Fibroblast of lung (primary cell): ENCODE data around the gene NR2F2. TPM values are rescaled to one million over a fixed set of nuclear protein-coding genes. Genes with fewer than 3 reads are reported as not detected.

Source experiments
- DNase-seq, 2 donors: peaks; one replicate each; pipeline versions ENCODE4 v3.0.0 to v3.0.0-alpha.2; 2010; ENCODE audit warnings: low read depth in 2 of 2
- H2AFZ ChIP-seq: 2 replicates; pipeline ENCODE4 v1.5.1; 2012; ENCODE audit warnings: low read length, control low read depth, inconsistent platforms
- H3K27ac ChIP-seq: 2 replicates; pipeline ENCODE4 v1.5.1; 2011; ENCODE audit warnings: low read length, control low read depth; ENCODE audit not compliant: insufficient read depth
- H3K27me3 ChIP-seq: 2 replicates; pipeline ENCODE4 v1.5.1; 2011; ENCODE audit warnings: mild to moderate bottlenecking, low read length; ENCODE audit not compliant: control insufficient read depth, insufficient read depth
- H3K36me3 ChIP-seq: 2 replicates; pipeline ENCODE4 v1.5.1; 2011; ENCODE audit warnings: low read length; ENCODE audit not compliant: control insufficient read depth, insufficient read depth
- H3K4me1 ChIP-seq: 2 replicates; pipeline ENCODE4 v1.5.1; 2011; ENCODE audit warnings: low read length; ENCODE audit not compliant: control insufficient read depth, insufficient read depth; ENCODE audit errors: extremely low read depth
- H3K4me2 ChIP-seq: 2 replicates; pipeline ENCODE4 v1.5.1; 2011; ENCODE audit warnings: low read length, control low read depth; ENCODE audit not compliant: insufficient read depth; ENCODE audit errors: extremely low read depth
- H3K4me3 ChIP-seq, 4 experiments: fragments of 200-600 bp in 1 of 4; sonication (generic) in 1 of 4; replicated peaks in 1 of 4; 2 replicates each; pipeline ENCODE4 v1.5.1; 2011 to 2016; ENCODE audit warnings: low read length in 4 of 4, low read depth in 3 of 4, mild to moderate bottlenecking in 3 of 4, control low read depth in 2 of 4, inconsistent platforms in 1 of 4, mixed read lengths in 1 of 4; ENCODE audit not compliant: insufficient read depth in 1 of 4; ENCODE audit errors: control extremely low read depth in 1 of 4
- H3K79me2 ChIP-seq: 2 replicates; pipeline ENCODE4 v1.5.1; 2012; ENCODE audit warnings: mild to moderate bottlenecking, low read length, inconsistent platforms; ENCODE audit not compliant: control insufficient read depth, insufficient read depth
- H3K9ac ChIP-seq: 2 replicates; pipeline ENCODE4 v1.5.1; 2011; ENCODE audit warnings: mild to moderate bottlenecking, low read length, control low read depth; ENCODE audit not compliant: insufficient read depth
- H3K9me3 ChIP-seq: 2 replicates; pipeline ENCODE4 v1.5.1; 2012; ENCODE audit warnings: low read depth, low read length; ENCODE audit not compliant: control insufficient read depth, insufficient read depth
- H4K20me1 ChIP-seq: 2 replicates; pipeline ENCODE4 v1.5.1; 2011; ENCODE audit warnings: low read length; ENCODE audit not compliant: control insufficient read depth, insufficient read depth; ENCODE audit errors: extremely low read depth
- EZH2 ChIP-seq: IDR thresholded peaks from 2 replicates; pipeline ENCODE4 v1.5.1; 2012; ENCODE audit warnings: low read length, control low read depth, mild to moderate bottlenecking; ENCODE audit errors: missing control alignments
- polyA plus RNA-seq, 2 donors: library from polyadenylated mRNA; depleted of rRNA in 1 of 2; stranded (reverse) in 1 of 2; unstranded in 1 of 2; fragments of >200 nt; gene quantifications; 2 replicates each; pipeline ENCODE4 v1.2.1, GENCODE V29; 2011 to 2012; ENCODE audit warnings: missing spikeins in 1 of 2
- total RNA-seq: library from RNA; depleted of rRNA; stranded (reverse); fragments of >200 nt; gene quantifications from 2 replicates; pipeline ENCODE4 v1.2.1, GENCODE V29; 2014
- TF ChIP-seq, protein P1 (sequence below), 2 donors: IDR thresholded peaks in 1 of 2; conservative IDR thresholded peaks in 1 of 2; 1 replicate in 1 of 2; 2 replicates in 1 of 2; pipeline ENCODE4 v1.5.1; 2011 to 2012; ENCODE audit warnings: low read length in 2 of 2, control low read depth in 1 of 2, inconsistent platforms in 1 of 2, low read depth in 1 of 2, mild to moderate bottlenecking in 1 of 2

NR2F2 gene
- total and polyA plus RNA-seq, 2 donors (not counting 1 experiment from before 2014, with no cell fraction given) = 15.7 to 130 TPM

DNA sequence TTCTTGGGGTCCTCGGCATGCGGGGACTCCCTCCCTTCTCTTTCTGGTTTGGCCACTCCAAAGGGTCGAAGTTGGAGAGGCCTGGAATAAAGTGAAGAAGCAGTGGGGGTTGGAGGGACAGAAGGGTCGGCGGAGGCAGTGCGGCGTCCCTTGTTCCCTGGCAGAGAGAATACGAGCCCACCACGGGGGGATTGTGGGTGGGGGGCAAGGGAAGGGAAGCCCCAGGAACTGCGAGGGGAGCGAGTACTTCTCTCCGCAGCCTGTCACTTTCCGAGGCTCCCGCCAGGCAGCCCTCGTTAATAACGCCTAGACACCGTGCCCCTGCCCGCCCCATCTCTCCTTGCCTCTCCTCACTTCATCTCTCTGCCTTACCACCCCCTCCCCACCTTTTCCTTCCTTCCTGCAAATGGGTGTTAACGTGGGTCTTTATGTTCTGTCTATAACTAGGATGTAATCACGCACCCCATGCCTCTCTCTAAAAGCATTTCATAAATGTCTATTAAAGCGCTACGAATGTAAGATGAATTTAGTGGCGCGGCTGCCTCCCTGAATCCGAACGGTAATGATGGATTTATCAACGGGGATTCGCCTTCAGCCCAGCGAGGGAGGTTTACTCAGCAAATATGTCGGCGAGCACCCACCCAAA is 13.7 kb downstream of the NR2F2 start:
- peaks cover 99% of the 10 kb centered on the region for H3K79me2 ChIP-seq
- no peaks in the 10 kb centered on the region for H4K20me1 ChIP-seq
- peaks cover 13% of the 10 kb centered on the region for H3K36me3 ChIP-seq
- peak overlapping the region; percentile 70 for H3K9ac ChIP-seq
- peak overlapping the region; percentile 94 for H3K4me2 ChIP-seq
- no peak overlapping the region for H2AFZ ChIP-seq
- H3K9me3 ChIP-seq = no peaks in the 10 kb centered on the region
- H3K27me3 ChIP-seq = no peaks in the 10 kb centered on the region
- TF ChIP-seq, protein P1, sequence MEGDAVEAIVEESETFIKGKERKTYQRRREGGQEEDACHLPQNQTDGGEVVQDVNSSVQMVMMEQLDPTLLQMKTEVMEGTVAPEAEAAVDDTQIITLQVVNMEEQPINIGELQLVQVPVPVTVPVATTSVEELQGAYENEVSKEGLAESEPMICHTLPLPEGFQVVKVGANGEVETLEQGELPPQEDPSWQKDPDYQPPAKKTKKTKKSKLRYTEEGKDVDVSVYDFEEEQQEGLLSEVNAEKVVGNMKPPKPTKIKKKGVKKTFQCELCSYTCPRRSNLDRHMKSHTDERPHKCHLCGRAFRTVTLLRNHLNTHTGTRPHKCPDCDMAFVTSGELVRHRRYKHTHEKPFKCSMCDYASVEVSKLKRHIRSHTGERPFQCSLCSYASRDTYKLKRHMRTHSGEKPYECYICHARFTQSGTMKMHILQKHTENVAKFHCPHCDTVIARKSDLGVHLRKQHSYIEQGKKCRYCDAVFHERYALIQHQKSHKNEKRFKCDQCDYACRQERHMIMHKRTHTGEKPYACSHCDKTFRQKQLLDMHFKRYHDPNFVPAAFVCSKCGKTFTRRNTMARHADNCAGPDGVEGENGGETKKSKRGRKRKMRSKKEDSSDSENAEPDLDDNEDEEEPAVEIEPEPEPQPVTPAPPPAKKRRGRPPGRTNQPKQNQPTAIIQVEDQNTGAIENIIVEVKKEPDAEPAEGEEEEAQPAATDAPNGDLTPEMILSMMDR (conservative IDR thresholded peaks at IDR 0.05 in 1 of 2, IDR thresholded peaks at IDR 0.05 in 1 of 2; ENCODE audit: low read depth in 1 of 2, low read length in 2 of 2) = no peak
- no peak for TF ChIP-seq EZH2
- H3K4me3 ChIP-seq = peak overlapping the region; percentile 40 to 100 (median 58)
- peak in 1 of 2 donors; percentile 43 for DNase-seq
- peaks cover 9% of the 10 kb centered on the region for H3K4me1 ChIP-seq
- peak overlapping the region; percentile 85 for H3K27ac ChIP-seq

DNA sequence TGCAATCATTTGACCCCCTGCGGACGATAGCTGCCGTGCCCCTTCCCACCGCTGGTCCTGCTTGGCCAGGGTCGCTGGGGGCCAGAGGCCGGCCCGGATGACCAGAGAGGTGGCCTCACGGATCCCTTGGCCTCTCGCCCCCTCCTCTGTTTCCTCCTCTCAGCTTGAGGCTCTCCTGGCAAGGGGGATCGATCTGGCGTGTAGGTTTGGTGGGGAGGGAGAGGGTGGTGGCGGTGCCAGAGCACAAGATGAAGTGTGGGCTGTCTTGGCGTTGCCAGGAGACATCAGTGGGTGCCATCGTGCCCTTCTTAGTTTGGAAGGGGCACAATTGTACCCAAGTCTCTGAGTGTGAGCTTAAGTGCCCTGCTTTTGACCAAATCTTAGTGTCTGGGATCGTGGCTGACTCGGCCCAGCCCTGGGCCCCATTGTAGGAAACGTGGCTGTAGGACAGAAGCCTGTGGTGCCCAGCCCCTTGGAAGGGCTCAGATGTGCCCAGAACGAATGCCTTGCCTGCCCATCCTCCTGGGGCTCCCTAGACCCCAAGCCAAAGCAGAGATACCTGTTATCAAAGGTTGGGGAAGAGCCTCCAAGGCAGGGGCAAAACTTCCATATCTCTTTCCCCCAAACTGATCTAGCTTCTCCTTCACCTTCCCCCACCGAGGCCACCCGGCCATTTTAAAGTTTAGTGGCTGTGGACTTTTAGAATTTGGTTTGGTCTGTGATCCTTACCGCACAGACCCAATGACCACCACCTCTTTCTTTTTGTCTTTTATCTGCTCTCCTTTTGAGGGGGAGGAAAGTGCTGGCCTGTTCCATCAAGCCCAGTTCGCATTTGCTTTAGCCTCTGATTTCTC is 14.4 kb downstream of the NR2F2 start:
- TF ChIP-seq, protein P1 (conservative IDR thresholded peaks at IDR 0.05 in 1 of 2, IDR thresholded peaks at IDR 0.05 in 1 of 2; ENCODE audit: low read depth in 1 of 2, low read length in 2 of 2) = no peak
- no peak for TF ChIP-seq EZH2
- peak in 1 of 2 donors; percentile 40 for DNase-seq
- Histone ChIP-seq H3K4me3 (peak overlapping the region; percentile 40 to 100 (median 58)), H3K9me3 (no peaks in the 10 kb centered on the region), H3K4me2 (peak overlapping the region; percentile 94), H3K79me2 (peaks cover 99% of the 10 kb centered on the region), H2AFZ (no peak overlapping the region), H3K27ac (peak overlapping the region; percentile 85), H3K4me1 (peaks cover 9% of the 10 kb centered on the region), H4K20me1 (no peaks in the 10 kb centered on the region), H3K36me3 (peaks cover 13% of the 10 kb centered on the region), H3K27me3 (no peaks in the 10 kb centered on the region), H3K9ac (peak overlapping the region; percentile 70)
